ENCODE measurements around the gene PTPRN2. TPM values are rescaled to one million over a fixed set of nuclear protein-coding genes. Genes with fewer than 3 reads are reported as not detected.

PTPRN2 gene
- total and polyA plus RNA-seq, 5 experiments from 2014 or later: 0.69 to 1.5 (median 0.99) TPM

DNA sequence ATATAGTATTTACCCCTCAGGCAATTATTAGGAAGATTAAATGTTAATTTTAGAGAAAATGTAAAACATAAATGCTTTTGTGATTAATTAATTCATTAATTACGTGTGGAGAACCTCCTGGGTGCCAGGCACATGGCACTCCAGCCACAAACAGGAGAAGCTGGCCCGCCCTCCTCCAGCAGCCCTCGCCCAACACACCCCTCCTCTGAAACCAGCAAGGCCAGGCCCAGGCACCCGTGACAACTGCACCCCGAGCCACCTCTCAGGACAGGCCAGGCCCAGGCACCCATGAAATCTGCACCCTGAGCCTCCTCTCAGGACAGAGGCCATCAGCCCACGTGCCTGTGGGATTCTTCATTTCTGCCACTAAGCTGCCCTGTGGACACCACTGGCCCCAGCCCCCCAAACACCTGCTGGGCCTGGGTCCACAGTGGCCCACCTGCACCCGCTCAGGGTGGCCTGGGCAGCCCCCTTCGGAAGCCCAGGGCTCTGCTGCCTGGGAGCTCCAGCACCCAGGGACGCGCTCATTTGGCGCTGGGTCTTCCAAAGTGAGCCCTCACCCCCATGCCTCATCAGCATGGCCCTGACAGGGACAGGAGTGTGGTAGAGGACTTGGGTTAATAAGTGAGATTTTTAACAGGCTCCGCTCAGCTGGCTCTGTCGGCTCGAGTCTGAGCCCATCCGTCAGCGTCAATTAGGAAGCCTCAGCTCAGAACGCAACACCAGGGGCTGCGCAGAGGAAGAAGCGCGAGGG is 768.7 kb downstream of the PTPRN2 start:
- DNase-seq (no peak), ATAC-seq (no peak)
- H3K36me3 Mint-ChIP-seq: no peaks in the 10 kb centered on the region
- H3K9me3 Mint-ChIP-seq: no peaks in the 10 kb centered on the region
- H3K4me3 Mint-ChIP-seq: no peak overlapping the region
- peaks cover 0 to 9% (median 1%) of the 10 kb centered on the region in 4 donors for H3K4me1 Mint-ChIP-seq
- H3K27ac Mint-ChIP-seq: peak overlapping the region in 1 of 10 donors; percentile 62
- H3K27me3 Mint-ChIP-seq: peaks cover 0 to 5% (median 0%) of the 10 kb centered on the region in 5 donors
- POLR2A ChIA-PET: no interaction called here

DNA sequence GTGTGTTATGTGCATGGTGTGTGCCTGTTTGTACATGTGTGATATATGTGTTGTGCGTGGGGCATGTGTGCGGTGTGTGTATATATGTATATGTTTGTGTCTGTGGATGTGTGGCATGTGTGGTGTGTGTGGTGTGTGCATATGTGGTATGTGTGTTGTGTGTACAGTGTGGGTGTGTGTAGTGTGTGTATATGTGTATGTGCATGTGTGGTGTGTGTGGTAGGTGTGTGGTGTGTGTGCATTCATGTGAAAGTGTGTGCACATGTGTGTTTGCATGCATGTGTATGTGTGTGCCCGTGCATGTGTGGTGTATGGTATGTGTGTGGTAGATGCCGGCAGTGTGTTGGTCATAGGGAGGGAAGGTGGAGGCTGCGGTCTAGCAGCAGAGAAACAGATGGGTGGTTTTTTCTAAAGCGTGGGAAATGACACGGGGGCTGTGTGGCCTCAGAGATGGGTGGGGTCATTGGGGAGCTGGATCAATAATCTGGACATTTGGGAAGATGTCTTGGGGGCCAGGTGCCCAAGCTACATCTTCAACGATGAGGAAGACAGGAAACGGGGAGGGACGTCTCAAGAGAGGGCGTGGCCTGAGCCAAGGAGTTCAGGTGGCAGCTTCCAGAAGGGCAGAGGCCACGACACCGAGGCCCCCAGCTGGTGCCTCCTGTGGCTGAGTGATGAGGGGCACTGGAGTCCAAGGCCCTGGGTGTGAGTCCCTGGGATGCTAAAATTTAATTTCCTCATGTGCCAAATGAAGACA is 769.5 kb downstream of the PTPRN2 start:
- DNase-seq (no peak), ATAC-seq (no peak)
- no peaks in the 10 kb centered on the region for H3K36me3 Mint-ChIP-seq
- H3K9me3 Mint-ChIP-seq: no peaks in the 10 kb centered on the region
- peaks cover 0 to 5% (median 0%) of the 10 kb centered on the region in 5 donors for H3K27me3 Mint-ChIP-seq
- no peak overlapping the region for H3K4me3 Mint-ChIP-seq
- POLR2A ChIA-PET: no interaction called here
- H3K4me1 Mint-ChIP-seq: peaks cover 0 to 9% (median 1%) of the 10 kb centered on the region in 4 donors
- H3K27ac Mint-ChIP-seq: peak overlapping the region in 2 of 10 donors; percentile 19 to 62

DNA sequence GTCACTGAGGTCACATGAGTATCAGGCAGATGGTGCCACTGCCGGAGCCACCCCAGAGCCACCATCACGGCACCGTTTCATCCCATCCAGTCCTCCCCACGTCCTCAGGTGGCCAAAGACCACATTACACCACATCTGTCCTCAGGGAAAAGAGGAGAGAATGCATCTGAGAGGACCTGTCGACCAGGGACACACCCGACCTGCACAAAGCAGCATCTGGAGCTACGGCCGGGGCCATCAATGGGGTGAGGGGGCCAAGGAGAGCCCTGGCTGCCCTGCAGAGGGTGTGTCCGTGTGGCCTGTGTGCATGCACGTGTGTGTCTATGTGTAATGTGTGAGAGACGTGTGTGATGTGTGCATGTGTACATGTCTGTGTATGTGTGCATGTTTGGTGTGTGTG is 770.2 kb downstream of the PTPRN2 start:
- DNase-seq (no peak), ATAC-seq (no peak)
- H3K4me3 Mint-ChIP-seq: no peak overlapping the region
- peaks cover 0 to 9% (median 1%) of the 10 kb centered on the region in 4 donors for H3K4me1 Mint-ChIP-seq
- POLR2A ChIA-PET: no interaction called here
- no peaks in the 10 kb centered on the region for H3K9me3 Mint-ChIP-seq
- H3K27ac Mint-ChIP-seq: peak overlapping the region in 2 of 10 donors; percentile 3 to 69
- H3K27me3 Mint-ChIP-seq: peaks cover 0 to 5% (median 0%) of the 10 kb centered on the region in 5 donors
- no peaks in the 10 kb centered on the region for H3K36me3 Mint-ChIP-seq

DNA sequence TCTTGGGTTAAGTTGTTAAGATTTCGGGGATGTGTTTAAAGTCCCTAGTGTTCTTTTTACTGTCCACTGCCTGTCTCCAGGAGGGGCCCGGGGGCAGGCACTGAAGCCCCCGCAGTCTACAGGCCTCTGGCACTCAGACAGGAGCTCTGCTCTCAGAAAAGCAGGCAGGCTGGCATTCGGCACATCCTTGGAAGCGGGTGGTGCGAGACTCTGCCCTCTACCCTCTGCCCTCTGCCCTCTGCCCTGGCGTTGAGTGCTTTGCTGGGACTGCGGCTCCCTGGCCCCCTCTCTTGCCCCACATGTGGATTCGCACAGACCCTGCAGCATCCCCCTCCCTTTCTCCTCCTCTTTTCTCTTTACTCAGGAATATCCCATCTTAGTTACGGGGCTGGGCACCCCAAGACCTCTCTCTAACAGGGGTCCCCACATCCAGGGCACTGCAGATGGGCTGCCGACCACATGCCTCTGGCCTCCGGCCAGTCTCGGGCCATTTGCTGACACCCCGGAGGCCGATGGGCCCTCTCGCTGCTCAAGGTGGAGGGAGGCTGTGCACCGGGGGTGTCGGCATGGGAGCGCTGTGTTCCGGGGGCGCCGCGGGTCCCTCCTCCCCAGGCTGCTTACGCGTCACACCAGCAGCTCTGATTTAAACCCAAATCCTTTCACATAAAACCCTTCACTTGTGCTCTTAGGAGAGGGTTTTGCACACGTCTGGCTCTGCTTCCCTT is 770.9 kb downstream of the PTPRN2 start:
- ATAC-seq: no peak
- Mint-ChIP-seq H3K4me1 (peaks cover 0 to 9% (median 1%) of the 10 kb centered on the region in 4 donors), H3K36me3 (no peaks in the 10 kb centered on the region), H3K27ac (peak overlapping the region in 1 of 10 donors; percentile 69), H3K9me3 (no peaks in the 10 kb centered on the region), H3K27me3 (peaks cover 0 to 5% (median 0%) of the 10 kb centered on the region in 5 donors), H3K4me3 (no peak overlapping the region)
- no peak for DNase-seq
- POLR2A ChIA-PET: no interaction called here

DNA sequence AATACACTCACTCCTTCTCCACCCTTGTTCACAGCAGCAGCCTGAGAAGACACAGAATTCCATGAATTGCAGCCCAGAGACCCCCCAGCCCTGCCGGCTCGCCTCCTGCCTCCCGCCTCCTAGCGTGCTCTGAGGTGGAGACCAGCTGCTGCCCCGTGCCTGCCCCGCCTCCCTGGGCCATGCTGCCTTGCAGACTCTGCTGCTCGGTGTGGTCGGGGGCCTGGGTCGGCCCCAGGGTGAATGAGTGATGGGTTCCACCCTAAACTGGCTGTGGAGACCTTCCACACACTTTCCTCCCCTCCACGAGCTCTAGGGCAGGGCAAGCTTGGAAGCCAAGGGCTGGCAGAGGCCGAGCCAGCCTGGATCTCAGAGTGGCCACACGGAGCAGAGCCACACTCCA is 771.5 kb downstream of the PTPRN2 start:
- no peak for ATAC-seq
- POLR2A ChIA-PET: interaction anchor here (1.0 kb wide), 1 partner anchor 36 kb away, joined by 4 read pairs; no protein-coding TSS in a partner anchor
- Mint-ChIP-seq H3K27me3 (peaks cover 0 to 5% (median 0%) of the 10 kb centered on the region in 5 donors), H3K4me3 (no peak overlapping the region), H3K9me3 (no peaks in the 10 kb centered on the region), H3K27ac (no peak overlapping the region), H3K4me1 (peaks cover 0 to 9% (median 1%) of the 10 kb centered on the region in 4 donors), H3K36me3 (no peaks in the 10 kb centered on the region)
- DNase-seq: no peak

DNA sequence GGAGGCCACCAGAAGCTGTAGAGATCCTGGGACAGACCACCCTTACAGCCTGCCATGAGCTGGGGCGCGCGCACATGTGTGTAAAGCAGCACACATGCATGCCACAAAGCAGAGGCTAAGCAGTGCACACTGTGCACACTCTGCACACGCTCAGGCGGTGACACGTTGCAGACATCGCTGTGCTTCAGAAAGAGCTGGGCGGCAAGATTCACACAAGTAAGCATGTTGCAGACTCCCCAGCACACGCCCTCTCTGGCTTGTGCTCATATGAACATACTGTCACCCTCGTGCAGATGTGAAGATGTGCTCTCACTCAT is 772.0 kb downstream of the PTPRN2 start:
- POLR2A ChIA-PET: interaction anchor here (1.0 kb wide), 1 partner anchor 36 kb away, joined by 4 read pairs; no protein-coding TSS in a partner anchor
- Mint-ChIP-seq H3K4me1 (peaks cover 0 to 9% (median 1%) of the 10 kb centered on the region in 4 donors), H3K4me3 (no peak overlapping the region), H3K27ac (no peak overlapping the region), H3K27me3 (peaks cover 0 to 5% (median 0%) of the 10 kb centered on the region in 5 donors), H3K9me3 (no peaks in the 10 kb centered on the region), H3K36me3 (no peaks in the 10 kb centered on the region)
- ATAC-seq: no peak
- no peak for DNase-seq

DNA sequence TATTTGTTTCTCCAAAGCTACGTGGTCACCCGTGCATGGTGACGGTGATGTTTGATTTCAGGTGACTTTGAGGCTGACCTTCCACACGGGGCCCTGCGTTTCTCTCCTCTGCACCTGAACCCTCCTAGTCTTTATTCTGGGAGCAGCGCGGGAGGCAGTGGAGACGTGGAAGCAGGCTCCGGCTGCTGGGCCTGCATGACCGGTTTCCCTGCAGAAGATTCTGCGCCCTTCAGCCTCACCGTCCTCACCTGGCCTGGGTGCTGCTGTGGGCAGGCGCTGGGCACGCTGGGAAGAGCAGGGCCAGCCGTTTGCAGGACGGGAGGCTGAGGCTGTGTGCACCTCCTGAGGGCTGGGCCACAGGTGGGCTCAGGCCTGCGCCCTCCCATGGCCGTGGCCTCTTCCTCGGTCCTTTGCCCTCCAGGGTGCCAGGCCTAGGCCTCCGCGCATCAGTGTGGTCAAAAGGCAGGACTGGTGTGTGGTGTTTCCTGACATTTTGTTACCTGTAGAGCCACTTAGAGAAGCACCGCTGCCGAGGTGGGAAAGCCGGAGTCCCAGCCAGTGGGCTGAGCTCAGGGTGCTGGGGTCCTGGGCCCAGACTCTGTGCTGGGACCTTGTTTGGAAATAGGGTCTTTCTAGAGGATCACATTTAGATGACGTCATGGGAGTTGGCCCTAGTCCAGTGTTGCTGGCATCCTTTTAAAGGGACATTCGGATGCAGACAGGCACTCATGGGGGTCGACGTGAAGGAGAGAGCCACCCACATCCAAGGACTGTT is 772.5 kb downstream of the PTPRN2 start:
- DNase-seq (no peak), ATAC-seq (no peak)
- H3K4me3 Mint-ChIP-seq: no peak overlapping the region
- H3K27me3 Mint-ChIP-seq: peaks cover 0 to 5% (median 0%) of the 10 kb centered on the region in 5 donors
- H3K36me3 Mint-ChIP-seq: no peaks in the 10 kb centered on the region
- no peaks in the 10 kb centered on the region for H3K9me3 Mint-ChIP-seq
- POLR2A ChIA-PET: interaction anchor here (1.0 kb wide), 1 partner anchor 37 kb away, joined by 4 read pairs; no protein-coding TSS in a partner anchor
- H3K27ac Mint-ChIP-seq: no peak overlapping the region
- peaks cover 0 to 9% (median 1%) of the 10 kb centered on the region in 4 donors for H3K4me1 Mint-ChIP-seq

DNA sequence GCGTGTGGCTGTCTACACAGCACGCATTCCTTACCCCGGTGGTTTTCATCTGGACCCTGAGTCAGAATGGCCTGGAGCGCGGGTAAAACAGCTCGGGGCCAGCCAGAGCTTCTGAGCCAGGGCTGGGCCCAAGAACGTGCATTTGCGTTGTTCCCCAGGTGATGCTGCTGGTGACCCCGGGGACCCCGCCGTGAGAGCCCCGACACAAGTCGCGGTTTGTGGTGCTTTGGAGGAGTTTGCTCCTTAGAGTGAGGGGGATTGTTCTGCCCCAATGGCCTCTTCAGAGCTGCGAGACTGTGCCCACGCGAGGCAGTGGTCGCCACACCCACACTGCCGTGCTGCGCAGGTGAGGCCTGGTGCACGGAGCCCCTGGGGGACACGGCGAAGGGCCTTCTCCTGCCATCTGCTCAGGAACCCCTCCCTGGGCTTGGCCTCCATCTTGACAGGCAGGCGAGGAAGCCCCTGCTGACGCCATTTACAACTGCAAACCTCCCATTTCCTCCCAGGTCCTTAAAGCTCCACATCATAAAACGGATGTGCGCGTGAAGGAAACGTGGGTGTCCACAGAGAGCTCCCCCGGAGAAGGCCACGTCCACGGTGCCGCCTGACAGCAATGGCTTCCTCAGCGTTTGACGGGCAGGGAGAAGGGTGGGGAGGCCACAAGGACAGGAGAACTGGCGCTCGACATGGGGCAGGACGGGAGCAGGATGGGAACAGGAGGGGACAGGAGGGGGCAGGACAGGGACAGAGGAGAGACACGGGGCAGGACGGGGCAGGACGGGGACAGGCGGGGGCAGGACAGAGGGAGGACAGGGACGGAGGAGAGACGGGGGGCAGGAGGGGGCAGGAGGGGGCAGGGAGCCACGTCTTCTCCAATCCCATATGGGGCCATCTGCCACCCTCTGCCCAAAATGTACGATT is 773.6 kb downstream of the PTPRN2 start:
- no peak overlapping the region for H3K27ac Mint-ChIP-seq
- peaks cover 0 to 5% (median 0%) of the 10 kb centered on the region in 5 donors for H3K27me3 Mint-ChIP-seq
- no peaks in the 10 kb centered on the region for H3K36me3 Mint-ChIP-seq
- ATAC-seq (no peak), DNase-seq (peak in 1 of 10 donors; percentile 44)
- POLR2A ChIA-PET: no interaction called here
- H3K4me3 Mint-ChIP-seq: no peak overlapping the region
- H3K4me1 Mint-ChIP-seq: peaks cover 0 to 5% (median 1%) of the 10 kb centered on the region in 4 donors
- H3K9me3 Mint-ChIP-seq: no peaks in the 10 kb centered on the region

DNA sequence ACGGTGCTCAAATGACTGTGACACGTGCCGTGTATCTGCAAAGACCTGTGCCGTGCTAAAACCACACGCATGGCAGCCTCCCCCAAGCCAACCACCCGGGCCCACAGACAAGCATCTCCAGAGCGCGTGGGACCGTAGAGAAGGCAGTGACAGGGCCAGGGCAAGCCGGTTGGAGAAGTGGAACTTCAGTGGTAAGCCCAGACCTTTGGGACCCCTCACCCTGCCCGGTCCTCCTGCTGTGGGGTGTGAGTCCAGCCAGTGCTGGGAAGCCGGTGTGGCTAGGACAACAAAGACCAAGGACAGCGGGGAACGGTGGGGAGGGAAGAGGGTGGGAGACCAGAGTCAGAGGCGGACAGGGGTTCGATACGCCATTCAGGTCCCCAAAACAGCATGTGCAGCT is 774.6 kb downstream of the PTPRN2 start:
- H3K4me1 Mint-ChIP-seq: peaks cover 0 to 3% (median 1%) of the 10 kb centered on the region in 4 donors
- peak overlapping the region in 1 of 10 donors; percentile 60 for H3K27ac Mint-ChIP-seq
- H3K9me3 Mint-ChIP-seq: no peaks in the 10 kb centered on the region
- peaks cover 0 to 5% (median 0%) of the 10 kb centered on the region in 5 donors for H3K27me3 Mint-ChIP-seq
- POLR2A ChIA-PET: no interaction called here
- no peak overlapping the region for H3K4me3 Mint-ChIP-seq
- ATAC-seq (no peak), DNase-seq (peak in 1 of 10 donors; percentile 44)
- H3K36me3 Mint-ChIP-seq: no peaks in the 10 kb centered on the region

DNA sequence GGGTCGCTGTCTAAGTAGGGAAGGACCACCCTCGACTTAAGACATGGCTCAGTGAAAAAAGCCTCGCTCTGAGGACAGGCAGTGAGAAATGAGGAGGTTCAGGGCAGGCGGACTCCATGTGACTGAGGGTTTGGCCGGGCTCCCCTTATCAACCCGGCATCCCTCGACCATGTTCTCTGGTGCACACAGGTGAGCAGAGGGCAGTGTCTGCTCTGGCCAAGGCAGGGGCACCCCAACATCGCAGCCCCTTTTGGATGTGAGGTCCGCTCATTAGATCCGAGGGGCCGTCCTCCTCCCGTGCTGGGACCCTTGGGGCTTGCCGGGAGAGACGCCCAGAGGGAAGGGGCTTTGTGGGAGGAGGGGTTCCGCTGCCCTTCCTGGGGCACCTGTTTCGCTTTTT is 775.7 kb downstream of the PTPRN2 start:
- H3K27ac Mint-ChIP-seq: no peak overlapping the region
- H3K4me1 Mint-ChIP-seq: no peaks in the 10 kb centered on the region
- ATAC-seq: no peak
- DNase-seq: peak in 1 of 10 donors; percentile 58
- H3K4me3 Mint-ChIP-seq: no peak overlapping the region
- no peaks in the 10 kb centered on the region for H3K36me3 Mint-ChIP-seq
- no peaks in the 10 kb centered on the region for H3K9me3 Mint-ChIP-seq
- POLR2A ChIA-PET: no interaction called here
- H3K27me3 Mint-ChIP-seq: no peaks in the 10 kb centered on the region

Measured in naive thymus-derived CD8-positive, alpha-beta T cell (primary cell).